HepG2 (cell line): ENCODE measurements around the gene ABCC3. TPM values are rescaled to one million over a fixed set of nuclear protein-coding genes. Genes with fewer than 3 reads are reported as not detected.

ENCODE experiments used
- CREB1 ChIP-seq, 2 experiments: fragments of 450-650 bp in 1 of 2; IDR thresholded peaks; 2 replicates each; pipeline ENCODE4 v1.6.1; 2016 to 2017; ENCODE audit warnings: control low read depth in 1 of 2, mild to moderate bottlenecking in 1 of 2, missing compliant biosample characterization in 1 of 2, missing genetic modification characterization in 1 of 2
- MTA1 ChIP-seq: sonication (generic); formaldehyde crosslinking; IDR thresholded peaks from 2 replicates; pipeline ENCODE4 v1.4.0; 2020; ENCODE audit warnings: missing genetic modification reagents, mild to moderate bottlenecking, borderline replicate concordance
- POGZ ChIP-seq: sonication (generic); formaldehyde crosslinking; IDR thresholded peaks from 2 replicates; pipeline ENCODE4 v1.4.0; 2020; ENCODE audit warnings: mild to moderate bottlenecking, missing genetic modification reagents
- POLR2G ChIP-seq: fragments of 200-400 bp; formaldehyde crosslinking; IDR thresholded peaks from 2 replicates; pipeline ENCODE4 v1.6.1; 2018; ENCODE audit warnings: mild to moderate bottlenecking, low read depth, low read length, moderate library complexity
- RARG ChIP-seq: sonication (generic); formaldehyde crosslinking; IDR thresholded peaks from 2 replicates; pipeline ENCODE4 v1.4.0; 2020; ENCODE audit warnings: low read depth, mild to moderate bottlenecking, missing genetic modification reagents
- SATB2 ChIP-seq: sonication (generic); formaldehyde crosslinking; IDR thresholded peaks from 2 replicates; pipeline ENCODE4 v1.5.0; 2020; ENCODE audit warnings: missing genetic modification reagents
- SMAD9 ChIP-seq: sonication (generic); formaldehyde crosslinking; IDR thresholded peaks from 2 replicates; pipeline ENCODE4 v1.5.1; 2020; ENCODE audit warnings: mild to moderate bottlenecking, missing genetic modification reagents
- TARDBP ChIP-seq: sonication (generic); formaldehyde crosslinking; IDR thresholded peaks from 2 replicates; pipeline ENCODE4 v1.8.0; 2022; ENCODE audit warnings: mild to moderate bottlenecking, missing genetic modification reagents
- TRIM24 ChIP-seq: sonication (generic); formaldehyde crosslinking; IDR thresholded peaks from 2 replicates; pipeline ENCODE4 v1.8.0; 2022; ENCODE audit warnings: mild to moderate bottlenecking, missing genetic modification reagents
- ZNF12 ChIP-seq: sonication (generic); formaldehyde crosslinking; IDR thresholded peaks from 2 replicates; pipeline ENCODE4 v1.5.0; 2020; ENCODE audit warnings: missing genetic modification reagents
- ZNF563 ChIP-seq: sonication (generic); formaldehyde crosslinking; IDR thresholded peaks from 2 replicates; pipeline ENCODE4 v1.8.0; 2022; ENCODE audit warnings: mild to moderate bottlenecking, moderate library complexity, missing genetic modification reagents
- ZNF607 ChIP-seq: sonication (generic); formaldehyde crosslinking; IDR thresholded peaks from 2 replicates; pipeline ENCODE4 v1.5.1; 2020; ENCODE audit warnings: missing genetic modification reagents, mild to moderate bottlenecking, borderline replicate concordance
- ZNF678 ChIP-seq: sonication (generic); formaldehyde crosslinking; IDR thresholded peaks from 2 replicates; pipeline ENCODE4 v1.4.0; 2020; ENCODE audit warnings: mild to moderate bottlenecking, missing genetic modification reagents
- ZNF747 ChIP-seq: sonication (generic); formaldehyde crosslinking; IDR thresholded peaks from 2 replicates; pipeline ENCODE4 v1.8.1; 2023; ENCODE audit warnings: missing genetic modification reagents, mild to moderate bottlenecking, borderline replicate concordance
- polyA plus RNA-seq, 8 experiments: library from polyadenylated mRNA; depleted of rRNA in 3 of 8; stranded (reverse) in 7 of 8; unstranded in 1 of 8; fragments of >200 nt; fragmentation: Illumina TruSeq in 4 of 8; extraction: Trizol in 4 of 8; gene quantifications; 2 replicates each; pipeline versions ENCODE4 v1.2.1 to v1.2.3, GENCODE V29; 2011 to 2016; ENCODE audit warnings: low read depth in 4 of 8, missing spikeins in 1 of 8, mixed read lengths in 1 of 8; ENCODE audit not compliant: insufficient read depth in 1 of 8
- total RNA-seq, 5 experiments: library from RNA; depleted of rRNA; stranded (reverse); fragments of >200 nt; fragmentation: Illumina TruSeq; extraction: Trizol; gene quantifications; 2 replicates each; pipeline ENCODE4 v1.2.3, GENCODE V29; 2016; ENCODE audit warnings: low read depth in 1 of 5
- TF ChIP-seq, protein P1 (sequence below): sonication (generic); formaldehyde crosslinking; IDR thresholded peaks from 2 replicates; pipeline ENCODE4 v1.4.0; 2020; ENCODE audit warnings: missing genetic modification reagents
- TF ChIP-seq, protein P2 (sequence below): sonication (generic); formaldehyde crosslinking; IDR thresholded peaks from 2 replicates; pipeline ENCODE4 v1.8.1; 2023; ENCODE audit warnings: missing genetic modification reagents, mild to moderate bottlenecking, borderline replicate concordance
- TF ChIP-seq, protein P3 (sequence below): sonication (generic); formaldehyde crosslinking; IDR thresholded peaks from 2 replicates; pipeline ENCODE4 v1.4.0; 2020; ENCODE audit warnings: missing genetic modification reagents; ENCODE audit errors: not compliant biosample characterization
- TF ChIP-seq, protein P4 (sequence below): sonication (generic); formaldehyde crosslinking; IDR thresholded peaks from 2 replicates; pipeline ENCODE4 v1.5.0; 2020; ENCODE audit warnings: missing genetic modification reagents
- TF ChIP-seq, protein P5 (sequence below): sonication (generic); formaldehyde crosslinking; IDR thresholded peaks from 2 replicates; pipeline ENCODE4 v1.4.0; 2020; ENCODE audit warnings: missing genetic modification reagents, borderline replicate concordance
- TF ChIP-seq, protein P6 (sequence below): sonication (generic); formaldehyde crosslinking; IDR thresholded peaks from 2 replicates; pipeline ENCODE4 v1.9.0; 2022; ENCODE audit warnings: low read depth, missing genetic modification reagents
- TF ChIP-seq, protein P7 (sequence below): sonication (generic); IDR thresholded peaks from 2 replicates; pipeline ENCODE4 v1.6.1; 2016; ENCODE audit warnings: low read depth, borderline replicate concordance

The ABCC3 gene
- total and polyA plus RNA-seq, 2 of the 13 experiments (the other 11 are each of a cell fraction or from before 2014, with no cell fraction given) = 25.2 to 50.7 TPM

DNA sequence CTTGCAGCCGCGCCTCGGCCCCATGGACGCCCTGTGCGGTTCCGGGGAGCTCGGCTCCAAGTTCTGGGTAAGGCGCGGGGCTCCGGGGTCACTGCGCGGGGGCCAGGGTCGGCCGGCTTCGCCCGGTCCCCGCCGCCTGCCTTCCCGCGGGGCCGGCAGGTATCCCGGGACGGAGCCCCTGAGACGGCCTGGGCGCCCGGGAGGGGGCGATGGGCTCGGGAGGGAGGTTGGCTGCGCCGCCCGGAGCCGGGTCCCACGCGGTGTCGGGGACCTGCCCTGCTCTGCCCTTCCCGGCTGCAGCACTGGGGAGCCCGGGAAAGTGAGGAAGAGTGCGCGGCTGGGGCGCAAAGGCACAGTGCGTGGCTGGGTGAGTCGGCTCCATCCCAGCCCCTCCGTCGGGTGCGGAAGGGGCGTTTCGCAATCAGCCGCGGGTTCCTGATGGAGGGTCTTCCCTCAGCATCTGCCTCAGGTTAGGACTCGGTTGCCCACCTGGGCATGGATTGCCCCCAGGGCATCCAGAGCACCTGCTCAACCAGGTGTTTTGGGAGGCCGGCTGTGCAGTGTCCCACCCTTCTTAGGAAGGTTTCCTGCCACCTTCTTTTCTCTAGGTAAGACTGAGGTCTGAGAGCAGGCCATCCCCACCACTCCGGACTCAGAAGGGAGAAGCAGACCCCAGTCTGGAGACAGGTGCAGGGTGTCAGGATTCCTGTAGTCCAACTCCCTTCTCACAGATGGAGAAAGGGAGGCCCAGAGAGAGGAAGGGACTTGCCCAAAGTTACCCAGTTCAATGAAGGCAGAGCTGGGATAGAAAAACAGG, 442 bp downstream of the ABCC3 start (continued):
- TF ChIP-seq SMAD9 = no peak
- TF ChIP-seq CREB1 (IDR thresholded peaks at IDR 0.05) = no peak
- no peak for TF ChIP-seq CREB1 (CRISPR knock-in tag; IDR thresholded peaks at IDR 0.05)
- TF ChIP-seq, protein P1, sequence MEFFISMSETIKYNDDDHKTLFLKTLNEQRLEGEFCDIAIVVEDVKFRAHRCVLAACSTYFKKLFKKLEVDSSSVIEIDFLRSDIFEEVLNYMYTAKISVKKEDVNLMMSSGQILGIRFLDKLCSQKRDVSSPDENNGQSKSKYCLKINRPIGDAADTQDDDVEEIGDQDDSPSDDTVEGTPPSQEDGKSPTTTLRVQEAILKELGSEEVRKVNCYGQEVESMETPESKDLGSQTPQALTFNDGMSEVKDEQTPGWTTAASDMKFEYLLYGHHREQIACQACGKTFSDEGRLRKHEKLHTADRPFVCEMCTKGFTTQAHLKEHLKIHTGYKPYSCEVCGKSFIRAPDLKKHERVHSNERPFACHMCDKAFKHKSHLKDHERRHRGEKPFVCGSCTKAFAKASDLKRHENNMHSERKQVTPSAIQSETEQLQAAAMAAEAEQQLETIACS (CRISPR knock-in tag) = no peak
- TF ChIP-seq ZNF678 (CRISPR knock-in tag) = peak; percentile 13; the same call in 1 of the 2 replicates
- TF ChIP-seq ZNF747 (CRISPR knock-in tag) = no peak
- TF ChIP-seq MTA1 = peak; percentile 81; the same call in 1 of the 2 replicates
- 0 out of 2 replicates have a peak, but pooled peaks have one; percentile 3 for TF ChIP-seq POLR2G
- TF ChIP-seq, protein P2, sequence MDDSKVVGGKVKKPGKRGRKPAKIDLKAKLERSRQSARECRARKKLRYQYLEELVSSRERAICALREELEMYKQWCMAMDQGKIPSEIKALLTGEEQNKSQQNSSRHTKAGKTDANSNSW (CRISPR knock-in tag) = no peak; the same call in 1 of the 2 replicates
- no peak for TF ChIP-seq TARDBP (CRISPR knock-in tag)
- no peak for TF ChIP-seq TRIM24
- TF ChIP-seq SATB2 (CRISPR knock-in tag) = no peak
- TF ChIP-seq, protein P3, sequence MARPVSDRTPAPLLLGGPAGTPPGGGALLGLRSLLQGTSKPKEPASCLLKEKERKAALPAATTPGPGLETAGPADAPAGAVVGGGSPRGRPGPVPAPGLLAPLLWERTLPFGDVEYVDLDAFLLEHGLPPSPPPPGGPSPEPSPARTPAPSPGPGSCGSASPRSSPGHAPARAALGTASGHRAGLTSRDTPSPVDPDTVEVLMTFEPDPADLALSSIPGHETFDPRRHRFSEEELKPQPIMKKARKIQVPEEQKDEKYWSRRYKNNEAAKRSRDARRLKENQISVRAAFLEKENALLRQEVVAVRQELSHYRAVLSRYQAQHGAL (CRISPR knock-in tag) = peak; percentile 47
- TF ChIP-seq, protein P4, sequence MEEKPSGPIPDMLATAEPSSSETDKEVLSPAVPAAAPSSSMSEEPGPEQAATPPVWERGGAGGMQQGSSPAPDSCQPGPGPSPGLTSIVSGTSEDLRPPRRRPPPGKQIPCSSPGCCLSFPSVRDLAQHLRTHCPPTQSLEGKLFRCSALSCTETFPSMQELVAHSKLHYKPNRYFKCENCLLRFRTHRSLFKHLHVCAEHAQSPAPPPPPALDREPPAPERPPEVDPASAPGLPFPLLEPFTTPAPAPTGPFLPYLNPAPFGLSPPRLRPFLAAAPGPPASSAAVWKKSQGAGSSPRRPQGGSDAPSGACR (CRISPR knock-in tag) = no peak
- 0 out of 2 replicates have a peak, but pooled peaks have one; percentile 35 for TF ChIP-seq ZNF12 (CRISPR knock-in tag)
- TF ChIP-seq, protein P5, sequence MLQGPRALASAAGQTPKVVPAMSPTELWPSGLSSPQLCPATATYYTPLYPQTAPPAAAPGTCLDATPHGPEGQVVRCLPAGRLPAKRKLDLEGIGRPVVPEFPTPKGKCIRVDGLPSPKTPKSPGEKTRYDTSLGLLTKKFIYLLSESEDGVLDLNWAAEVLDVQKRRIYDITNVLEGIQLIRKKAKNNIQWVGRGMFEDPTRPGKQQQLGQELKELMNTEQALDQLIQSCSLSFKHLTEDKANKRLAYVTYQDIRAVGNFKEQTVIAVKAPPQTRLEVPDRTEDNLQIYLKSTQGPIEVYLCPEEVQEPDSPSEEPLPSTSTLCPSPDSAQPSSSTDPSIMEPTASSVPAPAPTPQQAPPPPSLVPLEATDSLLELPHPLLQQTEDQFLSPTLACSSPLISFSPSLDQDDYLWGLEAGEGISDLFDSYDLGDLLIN (CRISPR knock-in tag) = no peak
- TF ChIP-seq, protein P6, sequence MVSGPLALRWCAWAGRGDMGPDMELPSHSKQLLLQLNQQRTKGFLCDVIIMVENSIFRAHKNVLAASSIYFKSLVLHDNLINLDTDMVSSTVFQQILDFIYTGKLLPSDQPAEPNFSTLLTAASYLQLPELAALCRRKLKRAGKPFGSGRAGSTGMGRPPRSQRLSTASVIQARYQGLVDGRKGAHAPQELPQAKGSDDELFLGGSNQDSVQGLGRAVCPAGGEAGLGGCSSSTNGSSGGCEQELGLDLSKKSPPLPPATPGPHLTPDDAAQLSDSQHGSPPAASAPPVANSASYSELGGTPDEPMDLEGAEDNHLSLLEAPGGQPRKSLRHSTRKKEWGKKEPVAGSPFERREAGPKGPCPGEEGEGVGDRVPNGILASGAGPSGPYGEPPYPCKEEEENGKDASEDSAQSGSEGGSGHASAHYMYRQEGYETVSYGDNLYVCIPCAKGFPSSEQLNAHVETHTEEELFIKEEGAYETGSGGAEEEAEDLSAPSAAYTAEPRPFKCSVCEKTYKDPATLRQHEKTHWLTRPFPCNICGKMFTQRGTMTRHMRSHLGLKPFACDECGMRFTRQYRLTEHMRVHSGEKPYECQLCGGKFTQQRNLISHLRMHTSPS = no peak
- TF ChIP-seq ZNF607 (CRISPR knock-in tag) = no peak
- TF ChIP-seq, protein P7, sequence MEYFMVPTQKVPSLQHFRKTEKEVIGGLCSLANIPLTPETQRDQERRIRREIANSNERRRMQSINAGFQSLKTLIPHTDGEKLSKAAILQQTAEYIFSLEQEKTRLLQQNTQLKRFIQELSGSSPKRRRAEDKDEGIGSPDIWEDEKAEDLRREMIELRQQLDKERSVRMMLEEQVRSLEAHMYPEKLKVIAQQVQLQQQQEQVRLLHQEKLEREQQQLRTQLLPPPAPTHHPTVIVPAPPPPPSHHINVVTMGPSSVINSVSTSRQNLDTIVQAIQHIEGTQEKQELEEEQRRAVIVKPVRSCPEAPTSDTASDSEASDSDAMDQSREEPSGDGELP = peak; percentile 6; the same call in 1 of the 2 replicates
- TF ChIP-seq ZNF563 (CRISPR knock-in tag) = no peak; the same call in 1 of the 2 replicates
- no peak for TF ChIP-seq RARG (CRISPR knock-in tag)
- no peak; the same call in 1 of the 2 replicates for TF ChIP-seq POGZ (CRISPR knock-in tag)
